Suprapubic skin (tissue), 4 donors: ENCODE data around the gene RRP9.

Experiments used
- CTCF ChIP-seq, 2 donors: fragments of 200-600 bp in 1 of 2; fragments of 450-650 bp in 1 of 2; sonication (generic) in 1 of 2; IDR thresholded peaks; one replicate each; pipeline ENCODE4 v1.5.1; 2016 to 2019; ENCODE audit warnings: antibody characterized with exemption in 2 of 2, mild to moderate bottlenecking in 1 of 2, moderate library complexity in 1 of 2
- EP300 ChIP-seq: sonication (generic); formaldehyde crosslinking; IDR thresholded peaks from one replicate; pipeline ENCODE4 v1.6.1; 2017; ENCODE audit warnings: antibody characterized with exemption
- POLR2AphosphoS5 ChIP-seq, 3 donors: sonication (generic); formaldehyde crosslinking; IDR thresholded peaks; one replicate each; pipeline ENCODE4 v1.6.1; 2017; ENCODE audit warnings: antibody characterized with exemption in 3 of 3

GRCh38 chr3:51964521-51964920, 22.8 kb upstream of the RRP9 start:
- no peak for TF ChIP-seq CTCF (IDR thresholded peaks at IDR 0.05)
- TF ChIP-seq EP300 = no peak
- TF ChIP-seq POLR2AphosphoS5 (IDR thresholded peaks at IDR 0.05) = no peak
